Esophagus squamous epithelium (tissue), 4 donors: Measurements from ENCODE around the gene VPS37D.

Source experiments
- POLR2A ChIP-seq, 4 donors: fragments of 450-650 bp; IDR thresholded peaks; one replicate each; pipeline ENCODE4 v1.6.1; 2017; ENCODE audit warnings: antibody characterized with exemption in 4 of 4, mild to moderate bottlenecking in 4 of 4, moderate library complexity in 3 of 4
- TF ChIP-seq, protein P1 (sequence below), 6 experiments: fragments of 450-650 bp in 4 of 6; fragments of 200-600 bp in 2 of 6; sonication (generic) in 2 of 6; IDR thresholded peaks; one replicate each; pipeline ENCODE4 v1.5.1; 2016 to 2019; ENCODE audit warnings: antibody characterized with exemption in 6 of 6, mild to moderate bottlenecking in 4 of 6, moderate library complexity in 4 of 6

DNA sequence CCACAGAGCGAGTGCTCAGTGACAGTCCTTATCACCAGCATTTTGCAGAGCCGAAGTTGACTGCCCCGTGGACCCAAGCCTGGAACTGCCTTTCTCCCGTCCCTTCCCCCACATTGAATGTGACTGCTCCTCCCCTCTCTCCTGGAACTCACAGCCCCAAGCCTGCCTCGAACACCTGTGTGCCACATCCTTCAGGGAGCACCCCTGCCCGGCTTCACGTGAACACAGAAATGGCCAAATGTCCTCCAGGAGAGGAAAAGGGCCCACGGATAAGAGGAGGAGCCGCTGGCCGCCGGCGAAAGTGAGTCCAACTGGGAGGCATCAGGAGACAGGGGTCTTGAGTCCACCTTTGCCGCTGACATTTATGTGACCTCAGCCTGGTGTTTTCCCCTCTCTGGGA, 35.6 kb downstream of the VPS37D start:
- TF ChIP-seq, protein P1, sequence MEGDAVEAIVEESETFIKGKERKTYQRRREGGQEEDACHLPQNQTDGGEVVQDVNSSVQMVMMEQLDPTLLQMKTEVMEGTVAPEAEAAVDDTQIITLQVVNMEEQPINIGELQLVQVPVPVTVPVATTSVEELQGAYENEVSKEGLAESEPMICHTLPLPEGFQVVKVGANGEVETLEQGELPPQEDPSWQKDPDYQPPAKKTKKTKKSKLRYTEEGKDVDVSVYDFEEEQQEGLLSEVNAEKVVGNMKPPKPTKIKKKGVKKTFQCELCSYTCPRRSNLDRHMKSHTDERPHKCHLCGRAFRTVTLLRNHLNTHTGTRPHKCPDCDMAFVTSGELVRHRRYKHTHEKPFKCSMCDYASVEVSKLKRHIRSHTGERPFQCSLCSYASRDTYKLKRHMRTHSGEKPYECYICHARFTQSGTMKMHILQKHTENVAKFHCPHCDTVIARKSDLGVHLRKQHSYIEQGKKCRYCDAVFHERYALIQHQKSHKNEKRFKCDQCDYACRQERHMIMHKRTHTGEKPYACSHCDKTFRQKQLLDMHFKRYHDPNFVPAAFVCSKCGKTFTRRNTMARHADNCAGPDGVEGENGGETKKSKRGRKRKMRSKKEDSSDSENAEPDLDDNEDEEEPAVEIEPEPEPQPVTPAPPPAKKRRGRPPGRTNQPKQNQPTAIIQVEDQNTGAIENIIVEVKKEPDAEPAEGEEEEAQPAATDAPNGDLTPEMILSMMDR (IDR thresholded peaks at IDR 0.05) = no peak
- no peak for TF ChIP-seq POLR2A (IDR thresholded peaks at IDR 0.05)
